CD4-positive, alpha-beta T cell treated with Interferon alpha-2 for 1 hour (primary cell): Measurements from ENCODE around the gene PLA2G4E.

Experiments used
- DNase-seq, 2 donors: peaks; one replicate each; pipeline ENCODE4 v3.0.0-alpha.2; 2020 to 2022

Gene PLA2G4E

DNA sequence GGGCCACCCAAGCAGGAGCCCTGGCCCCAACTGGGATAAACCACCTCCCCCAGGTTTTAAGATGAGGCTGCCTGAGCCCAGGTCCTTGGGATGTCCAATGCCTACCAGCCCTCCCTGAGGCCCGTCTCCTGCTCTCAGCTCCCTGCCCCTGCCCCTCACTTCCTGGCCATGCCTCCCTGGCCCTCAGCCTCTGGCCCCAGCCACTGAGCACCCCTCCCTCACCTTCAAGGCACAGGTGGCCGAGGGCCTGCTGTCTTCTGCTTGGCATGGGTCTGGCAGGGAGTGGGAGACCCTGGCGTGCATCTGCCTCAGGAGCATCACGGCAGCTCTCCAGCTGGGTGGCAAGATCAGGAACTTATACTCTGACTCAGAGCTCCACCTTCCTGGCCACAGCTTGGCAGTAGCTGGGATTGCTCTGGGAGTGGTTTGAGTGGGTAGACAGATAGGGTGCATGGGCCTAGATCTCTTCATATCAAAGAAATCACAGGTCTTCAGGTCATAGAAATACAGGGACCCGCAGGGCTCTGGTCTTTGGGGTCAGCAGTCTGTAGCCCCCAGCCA, at the start of gene PLA2G4E:
Gene PLA2G4E (minus strand): TSS at position 330 of the 561 bp plus-strand sequence. CDS start 12 bp downstream, at position 318.
- DNase-seq: no peak

DNA sequence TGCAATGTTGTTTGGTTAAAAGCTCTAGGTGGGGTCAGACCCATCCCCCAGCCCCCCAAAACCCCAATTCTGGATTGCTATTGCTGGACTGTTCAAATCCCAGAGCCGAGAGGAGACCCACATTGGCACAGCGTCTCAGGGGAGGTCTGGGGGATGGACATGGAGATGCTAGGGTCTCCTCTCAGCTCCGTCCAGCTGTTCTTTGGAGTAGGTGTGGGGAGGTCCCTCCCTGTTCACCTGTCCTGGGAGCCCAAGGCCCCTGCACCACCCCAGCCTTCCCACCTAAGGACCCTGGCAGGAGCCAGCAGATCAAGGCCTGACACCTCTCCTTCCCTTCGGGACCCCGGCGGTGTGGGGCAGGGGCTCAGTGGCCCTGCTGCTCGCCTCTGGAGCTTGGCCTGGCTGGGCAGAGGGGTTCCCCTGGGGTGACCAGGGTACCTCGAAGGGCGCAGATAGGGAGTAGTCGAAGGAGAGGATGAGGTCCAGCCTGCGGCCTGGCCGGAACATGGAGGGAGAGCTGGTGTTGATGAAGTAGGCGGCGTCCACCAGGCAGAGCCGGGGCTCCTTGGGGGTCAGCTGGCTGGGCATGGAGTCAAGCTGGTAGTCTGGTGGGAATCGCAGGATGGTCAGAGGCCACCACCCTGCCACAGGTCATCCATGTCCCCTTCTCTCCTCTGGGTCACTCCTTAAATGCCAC, 49.6 kb upstream of the PLA2G4E start:
- DNase-seq: no peak

DNA sequence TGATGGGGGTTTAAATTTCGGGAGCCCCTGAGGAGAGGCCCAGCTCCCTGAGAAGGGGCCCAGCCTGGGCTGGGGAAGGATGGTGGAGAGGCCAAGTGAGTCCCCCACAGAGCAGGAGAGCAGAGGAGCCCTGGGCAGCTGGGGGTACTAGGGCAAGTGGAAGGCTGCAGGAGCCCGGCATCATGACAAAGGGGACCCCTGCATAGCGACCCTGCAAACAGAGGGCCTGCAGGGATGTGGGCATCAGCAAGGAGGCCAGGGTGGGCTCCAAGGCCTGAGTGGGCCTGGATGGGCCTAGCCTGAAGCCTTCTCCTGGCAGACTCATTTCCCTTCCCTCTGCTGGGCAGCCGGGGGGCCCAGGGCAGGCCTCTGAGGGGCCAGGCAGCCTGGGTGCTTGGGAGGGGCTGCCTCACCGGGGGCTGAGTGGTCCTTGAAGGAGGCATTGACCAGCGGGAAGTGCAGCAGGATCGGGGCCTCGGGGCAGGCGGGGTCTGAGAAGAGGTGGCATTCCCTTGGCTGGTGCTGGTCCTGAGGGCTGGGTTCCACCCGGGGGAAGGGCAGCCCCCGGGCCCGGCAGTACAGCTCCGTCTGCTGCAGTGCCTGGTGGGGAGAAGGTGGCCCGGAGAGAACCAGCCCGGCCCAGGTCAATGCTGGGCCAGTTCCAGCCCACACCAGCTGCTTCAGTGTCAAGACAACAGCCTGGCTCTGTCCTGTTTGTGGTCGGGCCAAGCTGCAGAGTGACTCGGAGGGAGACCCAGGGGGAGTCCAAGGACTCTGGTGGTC, 48.8 kb upstream of the PLA2G4E start:
- DNase-seq: no peak

DNA sequence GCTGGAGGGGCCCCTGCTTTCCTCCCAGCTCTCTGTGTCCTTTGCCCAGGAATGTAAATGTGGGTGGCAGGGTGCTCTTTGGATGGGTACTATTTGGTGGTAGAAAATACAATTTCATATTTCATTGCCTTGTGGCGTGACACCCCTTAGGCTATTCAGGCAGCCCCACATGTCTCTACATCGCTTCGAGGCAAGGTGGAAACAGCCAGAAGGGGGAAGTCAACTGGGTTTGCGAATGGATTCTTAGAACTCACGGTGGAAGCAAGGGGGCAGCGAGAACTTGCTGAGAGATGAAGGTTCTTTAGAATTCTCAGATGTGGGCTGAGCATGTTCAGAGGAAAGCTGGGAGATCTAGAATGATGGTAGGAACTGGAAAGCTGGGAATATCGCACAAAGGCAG, 48.2 kb upstream of the PLA2G4E start:
- no peak for DNase-seq

DNA sequence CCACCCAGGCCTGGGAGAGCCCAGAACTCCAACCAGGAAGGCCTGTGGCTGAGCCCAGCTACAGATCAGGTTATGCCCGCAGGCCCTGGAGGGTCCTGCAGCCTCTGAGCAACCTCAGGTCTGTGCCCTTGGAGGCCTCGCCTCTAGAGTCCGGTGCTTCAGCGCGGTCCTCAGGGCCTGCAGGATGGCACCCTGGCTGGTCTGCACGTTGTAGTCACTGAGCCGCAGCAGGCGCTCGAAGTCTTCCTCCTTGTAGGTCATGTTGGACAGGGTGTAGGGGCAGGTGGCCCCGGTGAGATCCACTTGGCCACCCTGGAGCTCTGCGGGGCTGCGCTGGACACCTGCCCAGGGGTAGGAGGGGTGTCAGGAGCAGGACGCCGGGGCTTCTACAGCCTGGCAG, 47.8 kb upstream of the PLA2G4E start:
- no peak for DNase-seq

DNA sequence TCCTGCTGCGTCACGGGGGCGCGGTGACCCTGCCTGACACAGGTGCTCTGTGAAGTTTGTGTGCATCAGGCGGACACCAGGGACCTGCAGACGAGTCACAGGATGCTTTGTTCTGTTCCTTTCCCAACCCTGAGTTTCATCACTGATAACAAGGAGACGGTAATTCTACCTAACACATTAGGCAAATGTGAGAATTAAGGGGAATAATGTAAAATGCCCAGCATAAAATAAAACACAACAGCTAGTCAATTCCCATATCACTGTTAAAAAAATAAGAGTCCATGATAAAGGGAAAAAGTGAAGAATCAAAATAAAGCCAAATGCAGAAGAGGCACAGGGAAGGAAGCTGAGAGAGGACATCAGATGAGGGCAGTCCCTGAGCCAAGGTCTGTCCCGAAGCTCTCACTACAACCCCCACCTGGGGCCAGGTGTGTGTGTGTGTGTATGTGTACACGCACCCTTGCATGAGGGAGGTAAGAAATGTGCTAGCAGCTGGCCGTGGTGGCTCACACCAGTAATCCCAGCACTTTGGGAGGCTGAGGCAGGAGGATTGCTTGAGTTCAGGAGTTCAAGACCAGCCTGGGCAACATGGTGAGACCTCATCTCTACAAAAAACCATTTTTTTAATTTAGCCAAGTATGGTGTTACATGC, 46.0 kb upstream of the PLA2G4E start:
- DNase-seq: no peak

DNA sequence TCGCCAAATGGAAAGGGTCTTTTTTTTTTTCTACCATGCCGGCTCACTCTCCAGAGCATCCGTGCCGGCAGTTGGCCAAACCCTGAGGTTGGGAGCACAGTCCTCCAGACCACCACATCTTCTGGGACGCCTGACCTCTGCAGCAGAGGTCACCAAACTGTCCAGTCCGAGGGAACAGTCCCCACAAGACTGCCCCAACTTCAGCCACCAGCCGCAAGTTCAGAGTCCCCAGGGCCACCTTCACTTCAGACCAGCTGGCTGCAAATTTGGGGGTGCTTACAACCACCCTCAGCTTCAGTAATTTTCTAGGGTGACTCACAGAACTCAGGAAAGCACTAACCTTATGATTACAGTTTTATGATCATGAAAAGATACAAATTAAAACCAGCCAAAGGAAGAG, 44.6 kb upstream of the PLA2G4E start:
- DNase-seq: no peak

DNA sequence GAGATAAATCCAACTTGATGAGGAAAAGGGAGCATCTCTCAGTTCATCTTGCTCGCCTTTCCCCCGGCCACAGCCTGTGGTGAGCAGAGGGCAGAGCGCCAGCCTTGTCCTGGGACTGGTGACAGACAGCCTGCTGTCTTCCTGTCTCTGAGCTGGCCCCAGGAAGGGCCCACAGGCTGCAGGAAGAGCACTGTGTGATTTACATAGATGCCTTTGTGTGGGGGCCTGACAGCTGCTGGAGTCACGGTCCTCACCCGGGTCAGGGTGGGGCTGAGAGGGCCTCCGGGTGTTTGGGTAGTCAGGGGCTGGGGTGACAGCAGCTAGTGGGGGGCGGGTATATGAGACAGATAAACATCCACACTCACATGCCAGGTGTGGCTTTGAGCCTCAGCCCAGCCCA, 44.2 kb upstream of the PLA2G4E start:
- DNase-seq: no peak

DNA sequence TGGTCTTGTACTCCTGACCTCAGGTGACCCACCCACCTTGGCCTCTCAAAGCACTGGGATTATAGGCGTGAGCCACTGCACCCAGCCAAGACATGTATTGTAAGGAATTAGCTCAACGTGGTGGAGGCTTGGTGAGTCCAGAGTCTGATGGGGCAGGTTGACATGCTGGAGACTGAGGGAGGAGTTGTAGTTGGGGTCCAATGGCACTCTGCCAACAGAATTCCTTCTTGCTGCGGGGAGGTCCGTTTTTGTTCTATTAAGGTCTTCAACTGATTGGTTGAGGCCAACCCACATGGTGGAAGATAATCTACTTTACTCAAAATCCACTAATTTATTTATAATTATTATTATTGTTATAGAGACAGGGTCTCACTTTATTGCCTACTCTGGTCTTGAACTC, 43.4 kb upstream of the PLA2G4E start:
- DNase-seq: no peak

- DNase-seq: no peak
Measured at GRCh38 chr15:42063122-42063848, 42.4 kb upstream of the PLA2G4E start.

GRCh38 chr15:42062284-42062806, 41.5 kb upstream of the PLA2G4E start:
- DNase-seq: no peak

DNA sequence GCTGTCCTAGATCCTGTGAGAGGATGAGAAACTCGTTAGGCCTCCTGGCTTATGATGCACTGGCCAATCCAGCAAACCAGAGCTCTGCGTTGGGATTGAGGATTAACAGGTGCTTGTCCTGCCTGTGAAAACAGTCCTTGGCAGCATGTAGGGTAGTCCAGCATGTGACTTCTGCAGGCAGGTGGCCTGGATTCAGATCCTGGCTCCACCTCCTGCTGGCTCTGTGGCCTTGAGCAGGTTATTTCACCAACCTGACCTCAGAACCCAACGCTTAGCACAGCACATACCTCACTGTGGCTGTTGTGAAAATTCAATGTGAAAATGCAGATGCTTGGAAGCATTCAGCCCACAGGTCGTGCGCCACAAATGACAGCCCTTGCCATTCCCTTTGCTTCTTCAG, 40.0 kb upstream of the PLA2G4E start:
- DNase-seq: no peak

DNA sequence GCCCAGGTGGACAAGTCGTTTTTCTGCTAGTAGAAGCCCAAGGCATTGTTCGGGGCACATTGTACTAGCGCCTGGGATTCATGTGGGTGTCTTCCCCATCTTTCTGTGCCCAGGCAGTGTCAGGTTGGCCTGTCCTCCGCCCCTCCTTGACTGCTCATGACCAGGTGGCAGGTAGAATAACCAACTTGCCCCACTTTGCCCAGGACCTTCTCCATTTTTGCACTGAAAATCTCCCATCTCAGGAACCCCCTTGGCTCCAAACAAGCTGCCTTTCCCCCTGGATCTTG, 39.6 kb upstream of the PLA2G4E start:
- no peak for DNase-seq

GRCh38 chr15:42059661-42060476, 39.0 kb upstream of the PLA2G4E start:
- peak; percentile 51 to 71 for DNase-seq

- DNase-seq: no peak
Measured at GRCh38 chr15:42058791-42059190, 37.9 kb upstream of the PLA2G4E start.

DNA sequence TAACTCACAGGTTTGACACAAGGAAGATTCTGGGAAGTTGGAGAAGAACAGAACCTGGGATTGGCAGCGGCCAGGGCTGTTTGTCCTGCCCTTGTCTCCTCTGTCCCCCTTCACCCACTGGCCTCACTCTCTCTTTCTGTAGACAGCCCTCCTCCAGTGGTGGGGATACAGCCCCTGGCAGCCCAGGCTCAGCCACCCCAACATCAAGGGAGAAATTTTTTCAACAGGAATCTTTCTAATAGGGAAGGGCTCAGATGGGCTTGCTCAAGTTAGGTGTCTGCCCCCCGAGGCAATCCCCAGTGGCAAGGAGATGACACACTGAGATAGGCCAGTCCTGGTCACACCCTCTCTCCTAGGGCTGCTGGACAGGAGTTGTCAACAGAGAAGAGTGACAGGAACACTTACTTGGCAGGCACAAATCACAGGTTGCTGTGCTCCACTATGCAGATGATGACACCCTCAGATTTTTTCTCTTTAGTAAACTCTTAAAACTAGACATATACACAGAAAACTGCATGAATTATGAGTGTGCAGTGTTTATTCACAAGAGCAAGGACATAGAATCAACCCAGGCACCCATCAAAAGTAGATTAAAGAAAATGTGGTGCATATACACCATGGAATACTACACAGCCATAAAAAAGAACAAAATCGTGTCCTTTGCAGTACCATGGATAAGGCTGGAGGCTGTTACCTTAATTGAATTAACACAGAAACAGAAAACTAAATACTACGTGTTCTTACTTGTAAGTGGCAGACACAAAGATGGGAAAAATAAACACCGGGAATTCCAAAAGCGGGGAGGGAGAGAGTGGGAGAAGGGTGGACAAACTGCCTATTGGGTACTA, 37.2 kb upstream of the PLA2G4E start:
- no peak for DNase-seq

DNA sequence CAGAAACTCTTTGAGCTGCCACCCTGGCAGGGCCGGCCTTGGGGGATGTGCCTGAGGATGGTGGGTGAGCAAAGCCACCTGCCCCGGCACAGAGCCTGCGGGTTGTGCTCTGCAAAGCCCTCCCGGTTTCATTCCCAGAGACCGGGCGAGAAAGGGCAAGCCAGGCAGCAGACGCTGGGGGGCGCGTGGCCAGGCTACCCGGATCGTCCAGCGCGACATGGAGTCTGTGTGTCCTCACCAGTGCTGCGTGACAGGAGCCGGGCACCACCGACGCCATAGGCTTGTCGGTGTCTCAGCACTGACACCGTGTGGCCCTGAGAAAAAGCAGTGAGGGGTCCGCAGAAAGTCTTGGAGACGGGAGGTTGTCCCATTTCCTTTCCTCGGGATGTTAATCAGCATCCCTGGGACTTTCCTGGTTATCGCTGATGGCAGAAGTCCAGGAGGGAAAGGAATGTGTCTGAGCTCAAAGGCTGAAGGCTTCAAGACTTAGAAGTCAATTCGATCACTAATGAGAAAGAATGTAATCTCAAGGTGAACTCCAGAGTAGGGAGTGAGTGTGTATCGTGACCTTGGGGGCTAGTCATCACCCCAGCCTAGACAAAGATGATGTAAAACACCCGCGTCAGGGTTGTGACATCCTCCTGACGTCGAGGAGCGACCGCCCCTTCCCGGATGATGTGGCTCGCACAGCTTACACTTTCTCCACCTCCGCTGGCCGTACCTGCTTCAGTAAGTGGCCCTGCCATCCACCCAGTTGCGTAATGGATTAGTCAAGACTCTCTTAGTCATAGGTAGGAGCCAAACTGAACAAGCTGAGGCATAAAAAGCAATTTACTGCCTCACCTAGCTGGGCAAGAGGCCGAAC, 36.3 kb upstream of the PLA2G4E start:
- peak; percentile 69 to 75 for DNase-seq

DNA sequence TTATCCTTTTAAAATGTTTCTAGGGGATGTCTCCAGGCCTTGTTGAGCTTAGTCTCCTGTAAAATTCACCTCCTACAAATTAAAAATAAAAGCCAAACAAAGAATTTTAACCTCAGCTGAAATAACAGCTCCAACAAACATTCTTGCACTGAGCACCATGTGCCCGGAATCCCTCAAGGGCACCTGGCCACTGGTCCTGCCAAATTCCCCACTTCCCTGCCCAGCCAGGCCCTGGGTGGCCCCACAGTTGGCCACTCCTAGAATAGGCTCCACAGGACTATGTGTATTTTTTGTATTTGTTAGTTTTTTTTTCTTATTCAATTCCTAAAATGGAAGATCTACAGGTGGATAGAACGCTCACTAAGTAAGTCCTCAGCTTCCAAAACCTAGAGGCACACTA, 33.1 kb upstream of the PLA2G4E start:
- DNase-seq: no peak

DNA sequence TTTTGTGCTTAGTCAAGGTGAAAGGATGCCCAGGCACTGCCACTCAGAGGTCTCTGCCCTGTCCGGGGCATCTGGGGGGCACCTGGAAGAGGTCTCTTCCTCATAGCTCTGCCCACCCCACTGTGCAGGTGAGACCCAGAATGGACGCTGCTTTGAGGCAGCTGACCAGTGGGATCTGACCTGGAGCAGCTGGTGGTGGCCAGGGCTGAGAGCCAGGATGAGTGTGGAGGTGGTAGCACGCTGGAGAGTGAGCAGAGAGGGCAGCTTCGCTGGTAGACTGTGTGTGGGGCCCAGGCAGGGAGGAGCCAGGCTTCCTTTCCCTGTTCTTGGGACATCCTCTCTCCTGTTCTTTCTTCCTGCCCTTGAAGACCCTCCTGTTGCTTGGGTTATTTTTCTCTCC, 32.2 kb upstream of the PLA2G4E start:
- DNase-seq: no peak
